ENCODE data around the gene EFNA3.

EFNA3 gene

DNA sequence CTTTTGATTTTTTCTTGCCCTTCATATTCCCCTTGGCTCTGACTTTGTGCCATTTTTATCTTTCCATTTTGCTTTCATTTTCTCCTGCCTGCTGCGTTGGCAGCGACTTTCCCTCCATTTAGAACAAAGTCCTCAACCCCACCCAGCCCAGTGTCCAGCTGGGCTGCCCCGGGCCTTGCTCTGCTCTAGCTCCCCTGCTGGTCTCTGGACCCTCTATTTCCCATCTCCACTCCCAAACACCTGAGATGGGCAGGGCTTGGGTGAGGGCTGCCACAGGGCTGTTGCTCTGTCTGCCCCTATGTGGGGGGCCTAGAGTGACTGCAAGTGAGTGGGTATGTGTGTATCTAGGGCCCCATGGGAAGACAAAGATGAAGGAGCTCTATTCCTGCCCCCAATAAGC, 34.8 kb upstream of the EFNA3 start:
- H3K4me3 ChIP-seq (ENCODE audit: low read depth, low read length): no peak overlapping the region
- POLR2A ChIA-PET: interaction anchor here (0.6 to 0.7 kb wide), 2 partner anchors 76 to 574 kb away, joined by 3 to 5 read pairs; no protein-coding TSS in a partner anchor
- DNase-seq (ENCODE audit: low read depth, low spot score): no peak
- CTCF ChIA-PET: interaction anchor here (0.7 to 20.6 kb wide), 26 partner anchors 10 to 644 kb away, joined by 3 to 433 read pairs (median 4); partner anchors contain the start of genes DCST1, DCST2, EFNA4 and KRTCAP2
- TF ChIP-seq, protein P1, sequence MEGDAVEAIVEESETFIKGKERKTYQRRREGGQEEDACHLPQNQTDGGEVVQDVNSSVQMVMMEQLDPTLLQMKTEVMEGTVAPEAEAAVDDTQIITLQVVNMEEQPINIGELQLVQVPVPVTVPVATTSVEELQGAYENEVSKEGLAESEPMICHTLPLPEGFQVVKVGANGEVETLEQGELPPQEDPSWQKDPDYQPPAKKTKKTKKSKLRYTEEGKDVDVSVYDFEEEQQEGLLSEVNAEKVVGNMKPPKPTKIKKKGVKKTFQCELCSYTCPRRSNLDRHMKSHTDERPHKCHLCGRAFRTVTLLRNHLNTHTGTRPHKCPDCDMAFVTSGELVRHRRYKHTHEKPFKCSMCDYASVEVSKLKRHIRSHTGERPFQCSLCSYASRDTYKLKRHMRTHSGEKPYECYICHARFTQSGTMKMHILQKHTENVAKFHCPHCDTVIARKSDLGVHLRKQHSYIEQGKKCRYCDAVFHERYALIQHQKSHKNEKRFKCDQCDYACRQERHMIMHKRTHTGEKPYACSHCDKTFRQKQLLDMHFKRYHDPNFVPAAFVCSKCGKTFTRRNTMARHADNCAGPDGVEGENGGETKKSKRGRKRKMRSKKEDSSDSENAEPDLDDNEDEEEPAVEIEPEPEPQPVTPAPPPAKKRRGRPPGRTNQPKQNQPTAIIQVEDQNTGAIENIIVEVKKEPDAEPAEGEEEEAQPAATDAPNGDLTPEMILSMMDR (IDR thresholded peaks at IDR 0.05; ENCODE audit: insufficient read depth, low read length, missing control alignments): no peak

DNA sequence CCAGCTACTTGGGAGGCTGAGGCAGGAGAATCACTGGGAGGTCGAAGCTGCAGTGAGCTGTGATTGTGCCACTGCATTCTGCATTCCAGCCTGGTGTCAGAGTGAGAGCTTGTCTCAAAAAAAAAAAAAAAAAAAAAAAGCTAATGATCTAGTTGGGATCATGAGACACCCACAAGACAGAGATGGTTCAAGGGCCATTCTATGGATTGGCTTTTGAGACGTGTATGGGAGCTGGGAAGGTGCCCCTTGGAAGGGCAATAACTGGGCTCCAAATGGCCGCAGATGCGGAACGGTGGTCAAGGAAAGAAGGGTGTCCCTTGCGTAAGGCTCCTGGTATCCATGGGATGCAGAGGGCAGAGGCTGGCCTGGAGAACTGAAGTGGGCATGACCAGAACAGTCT, 34.3 kb upstream of the EFNA3 start:
- DNase-seq (ENCODE audit: low read depth, low spot score): no peak
- H3K4me3 ChIP-seq (ENCODE audit: low read depth, low read length): no peak overlapping the region
- TF ChIP-seq, protein P1 (IDR thresholded peaks at IDR 0.05; ENCODE audit: insufficient read depth, low read length, missing control alignments): no peak
- ChIA-PET CTCF (interaction anchor here (0.7 to 20.6 kb wide), 30 partner anchors 11 to 644 kb away, joined by 3 to 433 read pairs (median 4); partner anchors contain the start of genes DCST1, DCST2, EFNA4 and FLAD1), POLR2A (interaction anchor here (0.6 kb wide), 1 partner anchor 574 kb away, joined by 5 read pairs; no protein-coding TSS in a partner anchor)

DNA sequence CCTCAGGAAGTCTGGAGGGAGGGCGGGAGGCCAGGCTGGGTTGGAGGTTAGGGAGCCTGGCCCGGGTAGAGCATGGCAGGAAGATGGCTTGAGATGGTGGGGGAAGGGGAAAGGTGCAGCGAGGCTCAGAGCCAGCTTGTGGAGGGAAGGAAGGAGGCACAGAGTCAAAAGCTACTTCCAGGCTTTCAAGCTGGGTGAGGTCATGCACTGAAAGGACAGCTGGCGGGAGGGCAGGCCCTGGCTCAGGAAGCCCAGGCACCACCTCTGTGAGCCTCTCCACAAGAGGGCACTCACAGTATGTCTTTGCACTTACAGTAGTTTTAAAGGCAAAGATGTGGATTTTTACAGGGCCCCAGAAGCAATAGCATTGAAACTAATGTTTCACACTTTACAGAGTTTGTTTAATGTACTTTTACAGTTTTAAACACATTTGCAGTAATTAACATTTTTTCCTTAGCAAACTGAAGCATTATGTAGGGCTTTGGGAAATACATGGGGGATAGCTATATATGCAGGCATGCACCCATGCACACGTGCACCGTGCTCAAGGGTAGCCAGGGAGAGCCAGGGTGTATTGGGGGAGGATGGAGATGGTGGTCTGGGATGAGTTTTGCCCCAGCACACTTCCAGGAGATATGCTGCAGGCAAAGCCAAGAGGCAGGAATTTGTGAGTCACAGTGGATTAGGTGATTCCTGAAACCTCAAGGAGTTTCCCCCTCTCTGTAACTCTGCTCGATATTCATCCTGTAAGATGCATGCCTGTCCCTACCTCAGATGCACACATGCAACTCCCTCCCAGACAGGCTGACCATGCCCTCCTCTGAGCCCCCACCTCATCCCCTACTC, 33.6 kb upstream of the EFNA3 start:
- DNase-seq (ENCODE audit: low read depth, low spot score): no peak
- POLR2A ChIA-PET: interaction anchor here (0.7 kb wide), 1 partner anchor 14 kb away, joined by 3 read pairs; no protein-coding TSS in a partner anchor
- TF ChIP-seq, protein P1 (IDR thresholded peaks at IDR 0.05; ENCODE audit: insufficient read depth, low read length, missing control alignments): peak; percentile 75
- no peak overlapping the region for H3K4me3 ChIP-seq (ENCODE audit: low read depth, low read length)
- CTCF ChIA-PET: interaction anchor here (0.8 to 20.6 kb wide), 26 partner anchors 11 to 645 kb away, joined by 3 to 433 read pairs (median 4); partner anchors contain the start of genes DCST1, DCST2, EFNA4 and FLAD1

DNA sequence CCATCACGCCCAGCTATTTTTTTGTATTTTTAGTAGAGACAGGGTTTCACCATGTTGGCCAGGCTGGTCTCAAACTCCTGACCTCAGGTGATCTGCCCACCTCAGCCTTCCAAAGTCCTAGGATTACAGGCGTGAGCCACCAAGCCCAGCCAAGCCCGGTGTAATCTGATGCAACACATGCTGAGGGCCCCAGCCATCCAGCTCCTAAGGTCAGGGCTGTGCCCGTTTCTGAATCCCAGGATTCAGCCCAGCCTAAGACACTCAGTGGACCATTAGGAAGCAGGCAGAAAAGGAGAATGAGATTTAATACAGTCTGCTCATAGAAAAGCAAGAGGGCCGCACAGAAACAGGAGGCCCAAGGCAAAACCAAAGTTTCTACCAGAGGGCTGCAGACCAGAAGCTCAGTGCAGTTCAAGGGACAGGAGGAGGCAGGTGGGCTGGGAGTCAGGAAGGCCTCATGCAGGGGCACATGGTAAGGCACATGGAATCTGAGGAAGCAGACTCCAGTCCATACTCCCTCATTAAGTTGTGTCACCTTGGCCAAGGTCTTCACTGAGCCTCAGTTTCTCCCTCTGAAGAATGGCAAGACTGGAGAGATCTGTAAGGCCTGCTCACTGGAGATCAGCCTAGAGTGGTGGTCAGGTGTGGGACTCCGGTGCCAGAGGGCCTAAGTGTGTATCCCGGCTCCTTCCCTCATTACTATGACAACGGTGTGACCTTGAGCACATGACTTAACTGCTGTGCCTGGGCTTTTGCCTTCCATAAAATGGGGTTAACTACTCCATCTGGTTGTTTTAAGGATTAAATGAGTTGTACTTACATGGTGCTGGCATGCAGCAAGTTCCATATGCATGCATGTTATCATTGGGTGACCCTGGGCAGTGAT, 29.9 kb upstream of the EFNA3 start:
- no peak for DNase-seq (ENCODE audit: low read depth, low spot score)
- no peak overlapping the region for H3K4me3 ChIP-seq (ENCODE audit: low read depth, low read length)
- TF ChIP-seq, protein P1 (IDR thresholded peaks at IDR 0.05; ENCODE audit: insufficient read depth, low read length, missing control alignments): no peak
- POLR2A ChIA-PET: no interaction called here
- CTCF ChIA-PET: interaction anchor here (0.8 to 20.6 kb wide), 11 partner anchors 9 to 53 kb away, joined by 3 to 433 read pairs (median 4); partner anchors contain the start of genes DCST1, DCST2 and EFNA4

DNA sequence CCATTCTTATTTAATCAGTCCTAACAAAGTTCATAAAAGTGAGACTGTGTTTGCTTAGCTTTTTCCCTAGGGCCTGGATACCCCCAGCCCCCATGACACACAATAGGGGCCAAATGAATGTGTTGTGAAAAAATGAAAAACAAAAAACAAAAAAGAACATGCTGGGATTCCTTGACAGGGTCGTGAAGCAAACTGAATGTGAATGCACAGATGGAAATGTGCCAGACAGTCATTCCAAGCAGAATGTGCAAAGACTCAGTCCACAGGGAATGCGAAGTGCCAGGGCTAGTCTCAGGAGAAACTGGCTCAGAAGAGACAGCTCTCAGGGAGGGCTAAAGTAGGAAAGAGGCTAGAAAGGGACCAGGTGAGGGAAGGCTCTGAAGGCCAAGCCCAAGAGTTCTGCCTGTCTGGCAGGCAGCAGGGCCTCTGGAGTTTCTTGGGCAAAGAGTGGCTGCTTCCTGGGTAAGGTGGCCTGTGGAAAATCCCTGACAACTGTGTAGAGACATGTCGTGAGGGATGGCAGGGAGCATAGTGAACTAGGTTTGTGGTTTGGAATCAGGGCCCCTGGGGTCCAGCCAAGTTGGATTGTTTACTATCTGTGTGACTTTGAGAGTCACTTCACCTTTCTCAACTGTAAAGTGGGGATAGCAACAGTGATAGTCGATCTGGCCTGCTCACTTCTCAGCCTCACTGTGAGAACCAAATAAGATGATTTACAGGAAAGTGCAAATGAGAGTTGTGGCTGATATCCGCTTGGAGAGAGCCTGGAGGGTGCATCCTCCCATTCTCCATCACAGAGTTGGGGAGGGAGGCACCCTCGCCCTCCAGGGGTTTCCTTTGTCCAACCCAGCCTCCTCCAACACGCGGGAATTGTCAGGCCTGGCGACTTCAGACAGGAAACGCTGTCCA, 28.7 kb upstream of the EFNA3 start:
- CTCF ChIA-PET: interaction anchor here (0.6 to 20.6 kb wide), 20 partner anchors 10 to 1122 kb away, joined by 3 to 433 read pairs (median 4); partner anchors contain the start of genes EFNA4 and PBXIP1
- TF ChIP-seq, protein P1 (IDR thresholded peaks at IDR 0.05; ENCODE audit: insufficient read depth, low read length, missing control alignments): no peak
- peak overlapping the region; percentile 71 for H3K4me3 ChIP-seq (ENCODE audit: low read depth, low read length)
- no peak for DNase-seq (ENCODE audit: low read depth, low spot score)
- POLR2A ChIA-PET: no interaction called here
